Subcutaneous preadipocyte (primary cell): ENCODE measurements around the gene BRME1. TPM values are rescaled to one million over a fixed set of nuclear protein-coding genes. Genes with fewer than 3 reads are reported as not detected.
A peak's percentile ranks its signal among the peaks of the same experiment; 100 is the strongest.

Source experiments
- small RNA-seq: library from RNA; depleted of rRNA; stranded (forward); fragments of <200 nt; gene quantifications from one replicate; pipeline ENCODE3, GENCODE V24; 2012
- total RNA-seq: library from RNA; depleted of rRNA; stranded (reverse); fragments of >200 nt; gene quantifications from 2 replicates; pipeline ENCODE4 v1.2.3, GENCODE V29; 2012

The BRME1 gene
- 0.78 and 1.1 TPM in 2 replicates for total RNA-seq

DNA sequence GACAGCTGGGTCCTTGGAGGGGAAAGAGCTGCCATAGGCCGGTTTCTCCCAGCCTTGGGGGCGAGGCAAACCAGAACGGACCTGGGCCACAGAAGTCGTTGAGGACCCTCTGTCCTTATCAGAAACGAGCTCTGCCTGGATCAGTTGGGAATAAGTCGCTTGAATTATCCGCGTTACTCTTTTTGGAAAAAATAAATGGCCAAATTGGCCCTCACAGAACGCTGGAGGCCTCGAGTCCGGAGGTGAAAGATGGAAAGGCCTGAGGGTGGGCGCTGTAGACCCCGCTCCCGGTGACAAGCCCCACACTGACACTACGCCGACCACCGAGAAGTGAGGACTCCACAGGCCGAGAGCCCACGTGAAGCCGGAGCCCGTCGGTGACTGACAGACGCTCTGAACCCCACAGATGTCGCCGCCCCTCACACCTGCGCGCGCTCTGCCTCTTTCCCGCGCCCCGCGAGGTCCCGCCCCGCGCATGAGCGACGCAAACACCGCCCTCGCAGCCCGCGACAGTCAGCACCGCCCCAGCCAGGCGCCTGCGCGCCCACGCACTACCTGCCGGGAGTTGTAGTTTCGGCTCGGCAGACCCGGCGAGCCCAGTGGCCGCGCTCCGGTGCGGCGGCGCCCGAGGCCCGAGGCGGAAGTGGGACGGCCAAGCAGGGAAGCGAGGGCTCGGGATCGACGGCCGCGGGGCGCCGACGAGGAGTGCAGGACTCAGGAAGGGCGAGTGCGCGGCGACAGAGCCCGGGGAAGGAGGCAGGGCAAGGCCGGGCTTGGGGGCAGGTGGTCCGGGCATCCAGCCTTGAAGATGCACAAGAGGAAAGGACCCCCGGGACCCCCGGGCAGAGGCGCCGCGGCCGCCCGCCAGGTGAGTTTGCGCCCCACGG, at the start of gene BRME1, which contains the start of gene CC2D1A:
TSS of gene BRME1 (minus strand) at position 484 of the 887 bp plus-strand sequence. CDS start 1,225 bp downstream, outside the sequence.
TSS of gene CC2D1A (plus strand) at position 568 of the 887 bp plus-strand sequence. CDS start at position 809, 241 bp downstream.

GRCh38 chr19:13952154-13952930, 46.4 kb upstream of the BRME1 start, which contains the start of gene DCAF15:
TSS of gene DCAF15 (plus strand) at chr19:13952509. CDS start at chr19:13952513, 4 bp downstream.

DNA sequence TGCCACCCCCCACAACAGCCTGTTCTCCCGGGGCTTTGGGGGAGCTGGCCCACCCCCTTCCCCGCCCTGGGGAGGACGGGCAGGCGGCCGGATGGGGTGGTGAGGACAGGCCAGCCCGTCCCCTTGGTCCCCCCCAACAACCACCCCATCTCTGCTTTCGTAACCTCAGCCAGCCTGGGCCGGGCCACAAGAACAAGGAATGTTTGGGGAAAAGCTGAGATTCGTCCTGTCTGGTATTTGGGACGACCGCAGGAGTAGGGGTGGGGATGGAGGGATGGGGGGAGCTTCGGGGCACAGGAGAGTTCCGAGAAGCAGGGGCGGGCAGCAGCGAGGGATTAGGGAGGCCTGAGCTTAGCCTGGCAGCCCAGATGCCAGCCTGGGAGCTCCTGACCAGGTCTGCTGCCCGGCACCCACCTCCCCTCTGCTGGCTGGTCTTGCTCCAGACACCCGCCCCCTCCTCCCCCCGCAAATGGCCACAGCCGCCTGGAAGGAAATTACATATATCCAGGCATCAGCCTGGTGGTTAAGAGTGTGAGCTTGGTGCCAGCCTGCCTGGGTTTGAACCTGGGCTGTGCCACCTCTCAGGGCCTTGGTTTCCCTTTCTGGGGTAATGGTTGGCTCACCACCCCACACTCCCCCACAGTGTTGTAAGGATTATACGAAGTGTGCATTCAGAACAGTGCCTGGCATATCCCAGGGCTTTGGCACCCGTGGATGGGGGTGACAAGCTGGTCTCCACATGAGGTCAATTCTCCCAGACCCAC, 32.6 kb upstream of the BRME1 start, which contains the start of gene PODNL1:
TSS of gene PODNL1 (minus strand) at position 117 of the 764 bp plus-strand sequence. CDS start 236 bp downstream, outside the sequence.

GRCh38 chr19:13876834-13877233, 29.1 kb downstream of the BRME1 start, which contains the start of gene NANOS3:
TSS of gene NANOS3 (plus strand) at chr19:13877134. CDS start at chr19:13877249, 115 bp downstream.

Small RNA genes lying within 50 kb of the gene (small RNA-seq; reads per million reads assigned to genes)
- gene MIR181C (1.7 reads per million, percentile 75 among the genes with 10 or more reads in this experiment), gene MIR181D (4.0 reads per million, percentile 90 among the genes with 10 or more reads in this experiment)

Other genes with a start within 250 kb of the BRME1 start
- gene MRI1, start 141.6 kb downstream of the BRME1 start, total RNA-seq, result 34.5 and 44.0 TPM in 2 replicates
- 45.7 and 67.6 TPM in 2 replicates for gene C19orf53, start 131.7 kb downstream of the BRME1 start, total RNA-seq
- 1.5 and 3.5 TPM in 2 replicates for gene ZSWIM4, start 110.7 kb downstream of the BRME1 start, total RNA-seq
- gene NANOS3, start 29.0 kb downstream of the BRME1 start, total RNA-seq, result not detected in 2 replicates
- 10.3 and 13.1 TPM in 2 replicates for gene CC2D1A, start 84 bp upstream of the BRME1 start, total RNA-seq
- 0.20 and 0.73 TPM in 2 replicates for gene PODNL1, start 32.3 kb upstream of the BRME1 start, total RNA-seq
- gene DCAF15, start 46.4 kb upstream of the BRME1 start, total RNA-seq, result 8.8 and 16.2 TPM in 2 replicates
- gene RFX1, start 100.2 kb upstream of the BRME1 start, total RNA-seq, result 2.9 and 11.9 TPM in 2 replicates
- gene RLN3, start 122.0 kb upstream of the BRME1 start, total RNA-seq, result not detected in 2 replicates
- gene IL27RA, start 125.6 kb upstream of the BRME1 start, total RNA-seq, result 0.73 and 1.6 TPM in 2 replicates
- gene PALM3, start 156.0 kb upstream of the BRME1 start, total RNA-seq, result not detected in 2 replicates
- gene MISP3, start 166.7 kb upstream of the BRME1 start, total RNA-seq, result 0.39 and 0.73 TPM in 2 replicates
- gene C19orf67, start 179.7 kb upstream of the BRME1 start, total RNA-seq, result not detected in 2 replicates
- 18.4 and 32.3 TPM in 2 replicates for gene SAMD1, start 184.6 kb upstream of the BRME1 start, total RNA-seq
- gene PRKACA, start 211.6 kb upstream of the BRME1 start, total RNA-seq, result 54.7 and 57.7 TPM in 2 replicates
- 14.3 and 17.6 TPM in 2 replicates for gene ASF1B, start 230.5 kb upstream of the BRME1 start, total RNA-seq